HG03060 (cell line): ENCODE data around the gene KIAA1671.
"Not testable (repeated sequence)": the region's sequence is repeated elsewhere in the genome, so short reads cannot be mapped to it uniquely, and the experiment has no call there.

Source experiments
- ATAC-seq: cut with Tn5 transposase; IDR thresholded peaks from one replicate; pipeline ENCODE4 v1.9.1; 2021; ENCODE audit warnings: low read depth, moderate number of reproducible peaks; ENCODE audit not compliant: unreplicated experiment

Gene KIAA1671

DNA sequence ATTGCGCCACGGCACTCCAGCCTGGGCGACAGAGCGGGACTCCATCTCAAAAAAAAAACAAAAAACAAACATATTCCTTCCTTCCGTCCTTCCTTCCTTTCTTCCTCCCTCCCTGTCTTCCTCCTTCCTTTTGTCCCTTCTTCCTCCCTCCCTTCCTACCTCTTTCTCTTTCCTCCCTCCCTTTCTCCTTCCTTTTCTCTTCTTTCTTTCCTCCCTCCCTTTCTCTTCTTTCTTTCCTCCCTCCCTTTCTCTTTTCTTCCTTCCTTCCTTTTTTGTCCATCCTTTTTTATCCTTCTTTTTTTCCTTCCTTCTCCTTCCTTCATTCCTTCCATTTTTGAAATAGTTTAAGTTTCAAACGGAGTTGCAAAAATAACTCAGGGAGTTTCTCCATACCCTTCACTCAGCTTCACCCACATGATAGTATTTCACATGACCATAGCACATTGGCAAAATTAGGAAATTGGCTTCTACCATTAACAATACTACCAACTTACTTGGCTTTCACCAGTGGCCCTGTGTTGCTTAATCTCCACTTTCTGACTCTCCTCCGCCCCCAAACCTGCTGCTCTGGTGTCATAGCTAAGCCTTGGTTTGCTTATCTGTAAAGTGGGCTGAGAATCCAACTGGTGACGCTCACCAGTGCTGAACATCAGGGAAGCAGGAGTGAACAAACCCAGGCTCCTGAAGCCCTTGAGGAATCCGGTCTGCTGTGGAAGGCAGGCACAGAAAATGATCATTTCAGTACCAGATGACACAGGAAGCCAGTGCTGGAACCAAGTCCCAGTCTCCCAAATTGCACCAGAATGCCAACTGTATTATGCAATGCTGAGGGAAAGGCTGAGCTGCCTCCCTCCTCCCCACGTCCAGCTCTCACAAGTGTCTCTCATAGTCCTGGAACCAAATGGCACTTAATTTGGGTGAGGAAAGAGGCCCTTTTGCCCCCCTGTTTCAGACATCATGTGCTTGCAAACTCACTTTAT is 229.9 kb downstream of the KIAA1671 start:
- ATAC-seq = no peak

DNA sequence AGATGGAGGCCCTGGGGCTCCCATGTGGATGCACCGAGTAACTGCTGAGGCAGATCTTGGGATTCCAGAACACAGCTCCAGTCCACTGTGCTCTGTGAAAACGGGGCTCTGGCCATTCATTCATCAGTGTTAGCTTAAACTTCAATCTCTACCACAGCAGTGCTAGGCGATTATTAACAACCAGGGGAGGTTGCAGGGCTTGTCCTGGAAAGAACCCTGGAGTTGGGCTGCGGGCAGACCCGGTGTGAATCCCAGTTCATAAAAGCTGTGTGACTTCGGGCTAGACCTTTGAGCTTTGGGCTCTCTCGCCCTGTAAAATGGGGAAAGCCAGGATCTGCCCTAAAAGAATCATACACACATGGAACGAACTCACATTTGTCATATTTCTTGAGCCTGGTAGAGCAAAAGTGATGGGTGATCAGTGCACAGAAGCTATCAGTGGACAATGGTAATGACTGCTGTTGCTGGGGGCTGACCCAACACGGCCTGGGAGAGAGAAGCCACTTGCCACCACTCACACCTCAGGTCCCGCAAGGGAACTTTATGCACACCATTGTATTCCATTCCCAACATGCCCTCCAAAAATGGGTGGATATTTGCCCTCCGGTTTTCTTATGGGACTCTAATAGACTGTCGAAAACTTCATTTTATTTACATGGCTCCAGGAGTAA is 231.6 kb downstream of the KIAA1671 start:
- no peak for ATAC-seq

DNA sequence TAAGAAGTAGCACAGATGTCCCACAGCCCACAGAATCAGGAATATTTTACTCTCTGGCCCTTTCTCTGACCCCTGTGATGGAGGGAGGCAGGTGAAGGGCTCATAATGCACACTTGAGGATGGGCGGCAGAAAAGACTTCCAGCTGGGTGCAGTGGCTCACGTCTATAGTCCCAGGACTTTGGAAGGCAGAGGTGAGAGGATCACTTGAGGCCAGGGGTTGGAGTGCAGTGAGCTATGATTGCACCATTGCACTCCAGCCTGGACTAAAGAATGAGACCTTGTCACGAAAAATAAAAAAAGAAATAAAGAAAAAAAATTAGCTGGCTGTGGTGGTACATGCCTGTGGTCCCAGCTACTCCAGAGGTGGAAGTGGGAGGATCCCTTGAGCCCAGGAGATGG is 233.6 kb downstream of the KIAA1671 start:
- ATAC-seq = no peak

DNA sequence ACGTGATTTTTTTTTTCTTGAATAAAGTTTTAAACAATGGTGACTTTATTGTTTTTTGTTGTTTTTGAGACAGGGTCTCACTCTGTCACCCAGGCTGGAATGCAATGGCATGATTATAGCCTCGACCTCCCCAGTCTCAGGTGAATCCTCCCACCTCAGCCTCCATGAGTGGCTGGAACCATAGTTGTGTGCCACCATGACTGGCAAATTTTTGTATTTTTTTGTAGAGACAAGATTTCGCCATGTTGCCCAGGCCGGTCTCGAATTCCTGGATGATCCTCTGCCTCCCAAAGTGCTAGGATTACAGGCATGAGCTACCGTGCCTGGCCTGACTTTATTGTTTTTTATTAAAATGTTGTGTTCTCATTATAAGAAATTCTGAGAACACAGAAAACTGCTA is 235.0 kb downstream of the KIAA1671 start:
- ATAC-seq = no peak

DNA sequence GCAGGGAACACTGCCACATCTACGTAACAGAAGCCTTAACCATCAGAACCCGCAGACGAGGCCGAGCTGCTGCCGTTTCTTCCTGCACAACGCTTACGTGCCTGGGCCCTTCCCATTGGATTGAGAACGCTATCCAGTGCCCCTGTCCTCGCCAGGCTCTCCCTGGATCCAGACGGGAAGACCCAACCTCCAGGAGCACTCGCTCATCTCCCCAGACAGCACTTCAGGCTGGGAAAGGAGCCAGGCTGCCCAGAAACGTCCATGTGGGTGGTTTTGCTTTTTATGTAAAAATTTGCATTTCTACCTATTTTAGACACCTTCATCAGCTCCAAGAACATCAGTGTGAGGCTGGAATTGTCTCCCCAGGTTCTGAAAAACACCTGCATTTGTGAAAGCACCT is 239.9 kb downstream of the KIAA1671 start:
- ATAC-seq = no peak

DNA sequence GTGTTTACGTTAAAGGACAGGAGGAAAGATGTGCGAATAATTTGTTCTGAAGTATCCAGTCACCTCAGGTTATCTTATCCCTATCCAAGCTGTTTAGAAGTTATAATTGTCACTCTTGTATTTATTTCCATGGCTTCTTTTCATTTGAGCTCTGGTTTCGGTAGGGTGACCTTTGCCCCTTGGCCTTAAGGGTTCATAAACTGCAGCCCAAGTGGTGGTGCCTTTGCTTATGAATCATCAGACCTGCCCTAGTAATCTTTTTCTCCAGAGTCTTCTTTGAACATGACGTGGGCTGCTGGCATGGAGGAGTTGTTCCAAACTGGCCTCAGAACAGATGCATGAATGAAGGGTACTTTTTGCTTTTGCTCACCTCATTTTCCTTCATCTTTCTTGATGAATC is 240.6 kb downstream of the KIAA1671 start:
- ATAC-seq = no peak

DNA sequence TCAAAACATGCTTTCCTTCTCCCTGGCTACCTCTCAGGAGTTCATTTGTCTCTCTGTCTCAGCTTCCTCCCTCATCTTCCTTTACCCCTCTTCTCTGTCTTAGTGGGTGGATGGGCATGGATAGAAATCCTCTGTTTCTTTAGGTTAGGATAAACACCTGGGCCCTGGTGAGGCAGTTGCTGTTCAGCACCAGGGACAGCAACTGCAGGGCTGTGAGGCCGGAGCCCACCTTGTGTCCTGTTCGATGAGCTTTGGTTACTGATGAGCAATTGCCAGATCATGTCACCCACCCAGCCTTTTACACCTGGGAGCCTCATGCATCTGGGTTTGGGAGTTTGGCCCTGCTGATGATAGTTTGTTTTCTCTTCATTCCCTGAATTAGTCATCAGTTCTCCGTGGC is 241.0 kb downstream of the KIAA1671 start:
- no peak for ATAC-seq

DNA sequence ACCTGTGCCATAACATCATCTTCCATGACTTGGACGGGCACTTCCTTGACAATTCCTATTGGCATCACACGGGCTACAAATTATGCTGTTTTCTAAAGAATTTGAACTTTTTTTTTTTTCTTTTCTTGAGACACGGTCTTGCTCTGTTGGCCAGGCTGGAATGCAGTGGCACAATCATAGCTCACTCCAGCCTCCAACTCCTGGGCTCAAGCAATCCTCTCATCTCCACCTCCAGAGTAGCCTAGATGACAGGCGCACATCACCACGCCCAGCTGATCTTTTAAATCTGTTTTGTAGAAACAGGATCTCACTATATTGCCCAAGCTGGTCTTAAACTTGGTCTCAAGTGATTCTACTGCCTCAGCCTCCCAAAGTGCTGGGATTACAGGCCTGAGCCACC is 243.8 kb downstream of the KIAA1671 start:
- no peak for ATAC-seq

DNA sequence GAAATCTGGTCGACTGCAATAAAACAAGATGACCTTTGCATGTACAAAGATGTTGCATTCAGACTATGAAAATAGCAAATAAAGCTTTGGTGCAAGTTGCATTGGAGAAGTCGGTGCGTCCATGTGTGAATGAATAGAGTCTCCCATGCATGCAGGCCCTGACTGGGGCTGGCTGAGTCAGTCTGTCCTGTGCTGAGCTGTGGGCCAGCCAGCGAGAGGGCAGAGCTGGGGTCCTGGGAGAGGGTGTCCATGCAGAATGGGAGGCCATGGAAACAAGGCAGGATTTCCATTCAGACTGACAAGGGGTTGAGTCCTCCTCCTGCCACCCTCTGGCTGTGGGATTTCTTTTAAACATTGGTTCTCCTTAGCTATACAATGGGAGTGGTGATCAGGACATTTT is 244.8 kb downstream of the KIAA1671 start:
- no peak for ATAC-seq

DNA sequence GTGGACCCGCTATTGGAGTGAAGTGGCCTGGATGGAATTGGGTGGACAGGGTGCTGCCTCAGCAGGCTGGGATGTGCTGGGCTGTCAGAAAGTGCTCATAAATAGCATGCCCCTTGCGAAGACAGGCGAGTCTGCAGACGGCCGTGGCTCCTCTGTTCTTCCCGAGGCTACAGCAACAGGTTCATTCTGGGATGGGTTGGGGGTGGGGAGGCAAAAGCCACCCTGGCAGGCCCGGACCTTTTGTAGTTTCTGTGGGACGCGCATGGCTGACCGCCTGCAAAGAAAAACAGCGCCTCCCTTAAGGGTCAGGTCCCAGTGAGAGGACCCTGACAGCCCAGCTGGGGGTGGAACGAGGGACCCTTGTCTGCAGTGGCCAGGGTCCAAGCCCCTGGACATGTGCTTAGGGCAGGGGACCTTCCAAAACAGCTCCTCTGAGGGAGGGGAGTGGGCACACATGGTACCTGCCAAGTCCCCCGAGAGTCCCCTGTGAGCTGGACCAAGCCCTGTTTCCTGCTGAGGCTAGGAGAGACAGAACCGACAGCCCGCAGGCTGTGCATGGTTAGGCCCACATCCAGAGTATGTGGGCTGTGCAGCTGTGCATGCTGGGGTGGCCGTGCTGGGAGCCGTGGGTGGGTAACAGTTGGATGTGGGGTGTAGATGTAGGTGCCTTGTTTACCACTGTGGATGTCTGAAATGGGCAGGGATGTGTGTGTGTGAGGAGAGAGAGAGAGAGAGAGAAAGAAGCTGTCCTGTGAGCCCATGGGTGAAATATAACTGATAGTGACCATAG is 247.4 kb downstream of the KIAA1671 start, which contains the start of gene CRYBB3:
Gene CRYBB3 (plus strand): TSS at position 128 of the 790 bp plus-strand sequence. CDS start 1,539 bp downstream, outside the sequence.
- ATAC-seq = no peak

DNA sequence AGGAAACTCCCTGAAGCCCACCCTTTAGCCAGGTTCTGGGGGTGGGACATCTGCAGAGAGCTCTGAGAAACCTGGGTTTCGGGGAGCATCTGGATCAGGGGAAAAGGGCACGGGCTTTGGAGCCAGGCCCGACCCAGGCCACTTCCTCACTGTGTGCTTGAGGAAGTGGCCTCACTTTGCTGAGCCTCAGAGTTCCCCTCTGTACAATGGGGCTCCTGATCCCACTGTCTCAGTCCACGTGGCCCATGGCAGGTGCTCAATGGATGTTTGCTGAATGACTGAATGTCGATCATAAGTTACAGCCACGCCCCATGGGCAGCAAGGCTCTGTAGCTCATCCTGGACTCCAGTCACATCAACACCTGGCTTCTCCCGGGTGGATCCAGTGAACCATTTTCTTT is 248.5 kb downstream of the KIAA1671 start:
- no peak for ATAC-seq

DNA sequence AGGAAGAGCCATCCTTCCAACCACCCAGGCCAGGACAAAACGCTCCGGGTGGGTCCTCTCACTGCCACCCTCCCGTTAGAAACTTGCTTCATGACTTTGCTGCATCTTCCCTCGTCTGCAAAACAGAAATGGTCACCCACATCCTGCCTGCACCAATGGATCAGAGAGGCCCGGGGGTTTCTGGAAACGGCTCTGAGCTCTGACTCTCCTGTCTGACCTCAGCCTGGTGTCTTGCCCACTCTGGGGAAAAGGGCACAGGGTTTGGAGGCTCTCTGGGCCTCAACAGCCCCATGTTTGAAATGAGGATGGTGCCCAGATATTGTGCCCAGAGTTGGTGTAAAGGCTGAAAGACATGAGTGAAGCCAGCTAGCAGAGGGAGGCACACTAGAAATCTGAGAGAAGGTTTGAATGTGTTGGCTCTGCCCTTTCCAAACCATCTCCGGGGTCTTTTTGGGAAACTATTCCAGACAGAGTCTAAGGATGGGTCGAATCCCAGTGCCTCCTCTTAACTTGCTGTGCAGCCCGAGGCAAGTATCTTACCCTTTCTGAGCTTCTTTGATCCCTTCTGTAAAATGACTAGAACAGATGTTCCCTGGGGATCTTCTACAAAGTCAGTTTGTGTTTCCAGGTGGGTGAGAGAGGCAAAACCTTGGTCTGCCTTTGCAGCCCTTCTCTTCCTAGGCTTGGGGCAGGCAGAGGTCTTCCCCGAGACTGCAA is 249.2 kb downstream of the KIAA1671 start:
- no peak for ATAC-seq

DNA sequence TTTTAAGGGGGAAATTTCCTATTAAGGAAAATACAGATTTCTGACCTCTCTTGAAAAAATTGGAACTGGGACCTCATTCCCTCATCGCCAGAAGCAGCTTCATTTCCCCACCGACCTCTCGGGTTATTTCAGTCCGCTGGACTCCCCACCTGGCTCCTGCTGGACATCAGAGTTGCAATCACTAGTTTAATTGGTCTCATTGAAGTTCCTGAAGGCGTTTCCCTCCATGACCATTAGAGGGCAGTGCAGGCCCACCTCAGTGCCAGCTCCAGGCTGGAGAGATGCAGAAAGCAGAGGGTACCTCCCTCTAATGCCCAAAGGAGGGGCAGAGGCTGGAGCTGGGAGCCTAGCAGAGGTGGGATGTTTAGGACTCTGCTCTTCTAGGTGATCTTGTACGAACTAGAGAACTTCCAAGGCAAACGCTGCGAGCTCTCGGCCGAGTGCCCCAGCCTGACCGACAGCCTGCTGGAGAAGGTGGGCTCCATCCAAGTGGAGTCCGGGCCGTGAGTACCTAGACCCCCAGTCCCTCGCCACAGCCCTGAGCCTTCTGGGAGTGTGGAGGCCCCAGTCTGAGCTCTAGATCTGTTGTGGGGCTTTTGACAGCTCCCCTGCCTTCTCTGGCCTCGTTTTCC is 249.9 kb downstream of the KIAA1671 start:
- no peak for ATAC-seq

DNA sequence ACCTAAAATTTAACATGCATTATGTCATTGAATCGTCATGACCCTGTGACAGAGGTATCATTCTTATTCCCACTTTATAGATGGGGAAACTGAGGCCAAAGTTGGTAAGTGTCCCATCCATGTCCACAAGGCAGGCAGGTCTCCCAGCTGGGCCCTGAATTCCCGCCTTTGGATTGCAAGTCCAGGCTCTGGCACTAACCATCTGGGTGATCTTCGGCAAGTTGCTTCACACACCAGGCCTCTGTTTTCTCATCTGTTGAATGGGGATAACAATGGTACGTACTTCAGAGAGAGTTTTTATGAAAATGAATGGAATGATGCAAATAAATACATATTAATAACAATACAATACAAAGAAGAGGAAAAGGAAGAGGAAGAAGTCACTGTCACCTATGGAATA is 250.6 kb downstream of the KIAA1671 start:
- no peak for ATAC-seq

DNA sequence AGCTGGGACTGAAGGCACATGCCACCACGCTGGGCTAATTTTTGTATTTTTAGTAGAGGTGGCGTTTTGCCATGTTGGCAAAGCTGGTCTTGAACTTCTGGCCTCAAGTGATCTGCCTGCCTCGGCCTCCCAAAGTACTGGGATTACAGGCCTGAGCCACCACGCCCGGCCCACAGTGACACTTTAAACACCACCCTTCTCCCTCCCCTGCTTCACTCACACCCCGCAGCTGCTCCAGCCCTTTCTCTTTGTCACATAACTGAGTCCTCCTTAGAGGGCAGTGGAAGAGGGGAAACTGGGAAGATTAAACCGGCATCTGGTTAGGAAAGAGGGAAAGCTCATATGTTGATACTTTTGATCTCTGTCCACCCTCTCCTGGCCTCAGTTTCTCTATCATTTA is 252.0 kb downstream of the KIAA1671 start:
- ATAC-seq = not testable (repeated sequence)

DNA sequence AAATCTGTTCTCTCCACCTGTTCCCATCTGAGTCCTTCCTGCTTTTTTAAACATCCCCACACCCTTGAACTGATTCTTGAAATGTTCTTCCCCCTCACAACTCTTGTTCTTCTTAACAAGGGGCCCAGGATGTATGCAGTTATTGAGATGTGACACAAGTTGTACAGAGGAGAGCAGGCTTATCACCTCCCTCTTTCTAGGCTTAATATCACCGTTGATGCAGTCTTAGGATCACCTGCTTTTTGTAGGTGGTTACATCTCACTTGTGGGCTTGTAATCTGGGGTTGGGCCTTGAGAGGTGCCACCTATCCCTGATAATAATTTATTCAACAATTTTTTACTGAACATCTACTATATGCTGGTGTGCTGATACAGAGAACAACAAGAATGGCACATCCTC is 253.3 kb downstream of the KIAA1671 start:
- ATAC-seq = no peak

DNA sequence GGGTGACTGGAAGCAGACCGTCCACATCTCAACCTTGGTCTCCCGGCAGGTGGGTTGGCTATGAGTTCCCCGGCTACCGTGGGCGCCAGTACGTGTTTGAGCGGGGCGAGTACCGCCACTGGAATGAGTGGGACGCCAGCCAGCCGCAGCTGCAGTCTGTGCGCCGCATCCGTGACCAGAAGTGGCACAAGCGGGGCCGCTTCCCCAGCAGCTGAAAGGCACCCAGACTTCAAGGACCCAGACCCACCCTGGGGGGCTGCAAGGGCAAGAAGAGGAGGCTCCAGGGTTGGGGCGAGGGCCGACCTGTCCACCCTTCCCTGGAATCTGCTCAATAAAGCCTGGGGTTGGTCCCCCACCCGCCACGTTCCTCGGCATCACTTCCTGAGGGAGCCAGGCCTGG is 254.5 kb downstream of the KIAA1671 start:
- ATAC-seq = no peak

DNA sequence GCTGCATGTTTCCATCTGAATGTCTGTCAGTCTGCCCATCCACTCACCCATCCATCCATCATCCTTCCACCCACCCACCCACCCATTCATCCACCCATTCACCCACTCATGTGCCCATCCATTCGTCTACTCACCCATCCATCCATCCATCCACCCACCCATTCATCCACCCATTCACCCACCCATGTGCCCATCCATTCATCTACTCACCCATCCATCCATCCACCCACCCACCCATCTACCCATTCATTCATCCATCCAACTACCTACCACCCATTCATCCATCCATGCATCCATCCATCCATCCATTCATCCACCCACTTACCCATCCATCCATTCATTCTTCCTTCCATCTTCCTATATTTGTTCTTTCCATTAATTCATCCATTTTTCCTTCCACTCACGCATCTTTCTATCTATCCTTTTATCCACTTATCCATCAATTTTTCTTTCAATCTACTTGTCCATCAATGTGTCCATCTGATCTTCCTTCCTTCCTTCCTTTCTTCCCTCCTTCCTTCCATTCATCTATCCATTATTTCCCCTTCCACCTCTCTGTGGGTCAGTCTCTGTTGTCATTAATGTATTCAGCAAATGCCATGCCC is 255.1 kb downstream of the KIAA1671 start:
- ATAC-seq = no peak

DNA sequence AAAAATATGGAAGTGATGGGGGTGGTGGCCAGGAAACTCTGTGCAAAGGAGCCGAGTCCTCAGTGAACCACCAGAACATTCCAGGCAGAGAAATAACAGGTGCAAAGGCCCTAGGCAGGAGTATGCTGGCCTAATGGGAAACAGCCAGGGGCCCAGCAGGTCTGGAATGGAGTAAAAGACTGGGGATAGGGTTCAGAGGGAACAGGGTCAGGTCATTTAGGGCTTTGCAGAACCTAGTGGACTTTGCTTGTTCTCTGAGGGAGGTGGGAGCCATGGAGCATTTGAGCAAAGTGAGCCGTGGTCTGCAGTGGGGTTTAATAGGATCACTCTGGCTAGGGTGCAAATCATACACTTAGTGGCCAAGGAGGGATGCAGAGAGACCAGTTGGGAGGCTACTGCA is 255.8 kb downstream of the KIAA1671 start:
- no peak for ATAC-seq
